Stimulated activated CD8-positive, alpha-beta memory T cell treated with anti-CD3 and anti-CD28 coated beads, Interleukin-12 subunit alpha, Interleukin-12 subunit beta, amount 100 ng/mL, for 1 hour (primary cell): Measurements from ENCODE around the gene DGKZ.
"Not testable (repeated sequence)": the region's sequence is repeated elsewhere in the genome, so short reads cannot be mapped to it uniquely, and the experiment has no call there.

Experiments used
- DNase-seq: peaks from one replicate; pipeline ENCODE4 v3.0.0-alpha.2; 2020; ENCODE audit warnings: low read depth

DGKZ gene, protein sequence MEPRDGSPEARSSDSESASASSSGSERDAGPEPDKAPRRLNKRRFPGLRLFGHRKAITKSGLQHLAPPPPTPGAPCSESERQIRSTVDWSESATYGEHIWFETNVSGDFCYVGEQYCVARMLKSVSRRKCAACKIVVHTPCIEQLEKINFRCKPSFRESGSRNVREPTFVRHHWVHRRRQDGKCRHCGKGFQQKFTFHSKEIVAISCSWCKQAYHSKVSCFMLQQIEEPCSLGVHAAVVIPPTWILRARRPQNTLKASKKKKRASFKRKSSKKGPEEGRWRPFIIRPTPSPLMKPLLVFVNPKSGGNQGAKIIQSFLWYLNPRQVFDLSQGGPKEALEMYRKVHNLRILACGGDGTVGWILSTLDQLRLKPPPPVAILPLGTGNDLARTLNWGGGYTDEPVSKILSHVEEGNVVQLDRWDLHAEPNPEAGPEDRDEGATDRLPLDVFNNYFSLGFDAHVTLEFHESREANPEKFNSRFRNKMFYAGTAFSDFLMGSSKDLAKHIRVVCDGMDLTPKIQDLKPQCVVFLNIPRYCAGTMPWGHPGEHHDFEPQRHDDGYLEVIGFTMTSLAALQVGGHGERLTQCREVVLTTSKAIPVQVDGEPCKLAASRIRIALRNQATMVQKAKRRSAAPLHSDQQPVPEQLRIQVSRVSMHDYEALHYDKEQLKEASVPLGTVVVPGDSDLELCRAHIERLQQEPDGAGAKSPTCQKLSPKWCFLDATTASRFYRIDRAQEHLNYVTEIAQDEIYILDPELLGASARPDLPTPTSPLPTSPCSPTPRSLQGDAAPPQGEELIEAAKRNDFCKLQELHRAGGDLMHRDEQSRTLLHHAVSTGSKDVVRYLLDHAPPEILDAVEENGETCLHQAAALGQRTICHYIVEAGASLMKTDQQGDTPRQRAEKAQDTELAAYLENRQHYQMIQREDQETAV

DNA sequence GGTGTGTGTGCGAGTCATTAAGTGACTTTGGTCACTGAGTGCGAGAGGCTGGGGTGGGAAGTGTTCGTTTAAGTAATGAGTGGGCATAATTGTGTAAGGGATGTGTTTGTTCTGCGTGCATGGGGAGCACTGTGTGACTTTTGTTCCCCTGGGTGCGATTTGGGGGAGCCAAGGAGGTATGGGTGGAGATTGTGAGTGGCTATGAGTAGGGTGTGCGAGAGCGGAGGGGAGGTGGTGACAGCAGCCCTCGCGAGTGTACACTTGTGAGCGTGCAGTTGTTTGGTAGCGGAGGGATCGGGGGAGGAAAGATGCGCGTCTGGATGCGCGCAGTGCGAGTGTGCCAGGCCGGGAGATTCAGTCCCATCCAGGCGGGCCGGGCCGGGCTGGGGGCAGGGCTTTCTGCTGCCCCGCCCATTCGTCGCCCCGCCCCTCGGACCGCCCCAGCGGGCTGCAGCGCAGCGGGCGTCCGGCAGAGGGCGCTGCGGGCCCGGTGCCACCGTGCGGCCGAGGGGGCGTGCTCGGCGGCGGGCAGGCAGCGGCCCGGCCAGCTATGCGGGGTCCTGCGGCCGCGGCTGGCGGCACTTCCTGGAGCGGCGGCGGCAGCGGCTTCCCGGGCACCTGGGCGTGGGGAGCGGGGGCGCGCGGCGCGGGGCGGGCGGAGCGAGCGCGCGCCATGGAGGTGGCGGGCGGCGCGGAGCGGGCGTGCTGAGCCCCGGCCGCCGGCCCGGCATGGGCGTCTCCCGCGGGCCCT, at the start of gene DGKZ:
DGKZ (plus strand) TSS at position 578 of the 751 bp plus-strand sequence. CDS start 197 bp downstream, outside the sequence.
- DNase-seq, result peak; percentile 67

DNA sequence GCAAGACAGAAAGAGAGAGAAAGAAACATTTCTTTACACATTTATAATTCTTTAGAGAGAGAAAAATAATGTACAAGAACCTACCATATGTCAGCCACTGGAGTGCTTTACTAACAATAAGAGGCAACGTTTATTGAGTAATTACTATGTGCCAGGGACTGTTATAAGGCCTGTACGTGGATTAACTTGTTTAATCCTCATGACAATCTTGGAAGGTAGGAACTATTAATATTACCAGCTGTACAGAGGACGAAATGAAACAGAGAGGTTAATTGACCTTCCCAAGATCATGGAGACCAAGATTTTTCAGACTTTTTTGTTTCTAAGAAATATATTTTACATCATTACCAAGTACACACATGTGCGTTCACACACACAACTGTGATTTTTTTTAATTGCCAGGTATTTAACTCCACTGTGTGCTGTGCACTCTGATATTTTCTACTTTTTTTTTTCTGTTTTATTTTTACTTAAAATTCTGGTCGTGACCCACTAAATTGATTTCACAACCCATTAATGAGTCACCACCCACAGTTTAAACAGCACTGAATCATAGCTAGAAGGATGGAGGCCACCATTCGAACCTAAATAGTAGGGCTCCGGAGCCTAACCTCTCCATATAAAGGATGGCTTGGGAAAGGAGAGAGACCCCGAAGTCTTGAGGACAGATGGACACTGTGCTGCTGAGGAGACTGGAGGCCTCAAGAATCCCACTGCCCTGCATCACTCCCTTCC, 48.4 kb upstream of the DGKZ start:
- no peak for DNase-seq

DNA sequence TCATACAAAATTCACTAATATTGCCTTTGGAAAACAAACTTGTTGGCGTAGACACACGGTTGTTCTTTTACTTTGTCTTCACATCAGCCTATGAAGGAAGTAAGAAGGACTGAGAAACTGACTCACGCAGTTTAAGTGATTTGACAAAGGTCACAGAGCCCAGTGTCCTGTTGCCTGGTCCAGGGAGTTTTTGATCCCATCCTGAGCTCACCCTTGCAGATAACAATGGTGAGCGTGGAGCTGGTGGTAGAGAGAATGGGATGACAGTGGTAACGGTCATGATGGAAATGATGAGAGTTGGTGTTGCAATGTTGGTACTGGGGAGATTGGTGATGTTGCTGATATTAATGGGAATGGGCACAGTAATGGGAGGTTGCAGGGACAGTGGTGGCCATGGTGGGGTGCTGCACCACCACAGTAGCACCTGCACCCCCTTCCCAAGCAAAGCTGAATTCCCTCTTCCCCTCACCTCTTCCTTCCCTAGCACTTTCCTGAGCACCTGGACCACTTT, 47.8 kb upstream of the DGKZ start:
- no peak for DNase-seq

DNA sequence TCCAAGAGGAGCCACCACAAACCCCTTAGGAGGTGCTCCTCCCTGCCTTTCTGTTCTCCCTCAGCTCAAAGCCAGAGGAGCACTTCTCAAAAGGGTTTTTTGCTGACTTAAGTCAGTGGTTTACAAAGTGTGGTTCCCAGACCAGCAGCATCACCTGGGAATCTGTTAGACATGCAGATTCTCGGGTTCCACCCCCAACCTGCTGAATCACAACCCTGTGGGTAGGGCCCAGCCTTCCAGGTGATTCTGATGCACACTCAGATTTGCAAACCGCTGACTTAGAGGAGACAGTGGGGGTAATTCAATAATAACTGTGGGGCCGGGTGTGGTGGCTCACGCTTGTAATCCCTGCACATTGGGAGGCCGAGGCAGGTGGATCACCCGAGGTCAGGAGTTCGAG, 47.0 kb upstream of the DGKZ start:
- DNase-seq, result no peak

DNA sequence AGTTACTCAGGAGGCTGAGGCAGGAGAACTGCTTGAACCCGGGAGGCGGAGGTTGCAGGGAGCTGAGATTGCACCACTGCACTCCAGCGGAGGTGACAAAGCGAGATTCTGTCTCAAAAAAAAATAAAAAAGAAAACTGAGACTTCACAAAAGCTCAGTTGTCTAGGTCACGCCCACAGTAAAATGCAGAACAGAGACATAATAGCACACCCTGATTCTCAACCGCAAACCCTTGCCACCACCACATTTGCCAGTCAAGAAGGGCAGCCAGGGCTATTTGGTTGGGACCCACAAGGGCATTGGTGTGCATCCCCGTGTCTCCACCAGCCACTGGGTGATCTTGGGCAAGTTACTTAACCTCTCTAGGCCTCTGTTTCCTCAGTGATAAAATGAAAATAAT, 44.4 kb upstream of the DGKZ start:
- DNase-seq, result no peak

DNA sequence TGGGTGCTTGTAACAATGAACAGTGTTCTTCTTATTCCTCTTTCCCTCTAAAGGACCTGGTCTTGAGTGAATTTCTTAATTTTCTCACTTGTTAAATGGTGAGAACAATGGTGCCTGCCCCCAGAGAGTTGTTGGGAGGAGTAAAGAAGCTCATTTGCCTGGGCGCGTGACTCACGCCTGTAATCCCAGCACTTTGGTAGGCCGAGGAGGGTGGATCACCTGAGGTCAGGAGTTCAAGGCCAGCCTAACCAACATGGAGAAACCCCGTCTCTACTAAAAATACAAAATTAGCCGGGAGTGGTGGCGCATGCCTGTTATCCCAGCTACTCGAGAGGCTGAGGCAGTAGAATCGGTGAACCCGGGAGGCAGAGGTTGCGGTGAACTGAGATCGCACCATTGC, 43.2 kb upstream of the DGKZ start:
- not testable (repeated sequence) for DNase-seq

DNA sequence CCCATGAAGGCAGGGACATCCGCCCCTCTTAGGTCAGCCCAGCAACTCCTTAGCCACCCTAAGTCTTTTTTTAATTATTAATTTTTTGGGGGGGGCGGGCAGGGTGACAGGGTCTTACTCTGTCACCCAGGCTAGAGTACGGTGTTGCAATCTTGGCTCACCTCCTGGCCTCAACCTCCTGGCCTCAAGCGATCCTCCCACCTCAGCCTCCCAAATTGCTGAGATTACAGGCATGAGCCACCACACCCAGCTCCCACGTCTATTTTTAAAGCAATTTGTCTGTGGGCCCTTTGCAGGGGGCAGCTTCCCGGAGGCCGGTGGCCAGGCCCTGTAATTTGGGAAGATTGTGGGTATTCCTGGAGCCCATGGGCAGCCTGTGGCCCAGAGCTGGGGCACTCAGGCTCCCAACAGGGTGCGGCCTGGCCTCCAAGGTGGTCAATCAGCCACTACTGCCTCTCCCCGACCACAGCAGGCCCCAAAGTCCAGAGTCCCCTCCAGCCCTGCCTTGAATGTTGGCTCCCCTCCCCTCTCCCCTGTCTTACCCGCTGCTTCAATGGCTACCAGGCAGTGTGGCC, 42.6 kb upstream of the DGKZ start:
- DNase-seq, result no peak

DNA sequence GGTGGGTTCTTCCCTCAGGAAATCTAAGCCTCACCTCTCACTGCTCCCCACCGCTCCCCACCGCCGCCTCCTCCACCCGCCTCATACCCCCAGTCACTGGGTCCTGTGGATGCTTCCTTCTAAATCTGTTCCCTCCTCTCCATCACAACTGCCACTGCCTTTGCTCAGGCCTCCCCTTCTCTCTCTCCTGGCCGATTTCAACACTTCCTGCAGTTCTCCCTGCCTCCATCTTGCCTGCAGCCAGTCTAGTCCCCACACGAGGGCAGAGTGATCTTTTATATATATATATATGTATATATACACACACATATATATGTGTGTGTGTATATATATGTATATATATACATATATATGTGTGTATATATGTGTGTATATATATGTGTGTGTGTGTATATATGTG, 42.0 kb upstream of the DGKZ start:
- DNase-seq, result no peak

DNA sequence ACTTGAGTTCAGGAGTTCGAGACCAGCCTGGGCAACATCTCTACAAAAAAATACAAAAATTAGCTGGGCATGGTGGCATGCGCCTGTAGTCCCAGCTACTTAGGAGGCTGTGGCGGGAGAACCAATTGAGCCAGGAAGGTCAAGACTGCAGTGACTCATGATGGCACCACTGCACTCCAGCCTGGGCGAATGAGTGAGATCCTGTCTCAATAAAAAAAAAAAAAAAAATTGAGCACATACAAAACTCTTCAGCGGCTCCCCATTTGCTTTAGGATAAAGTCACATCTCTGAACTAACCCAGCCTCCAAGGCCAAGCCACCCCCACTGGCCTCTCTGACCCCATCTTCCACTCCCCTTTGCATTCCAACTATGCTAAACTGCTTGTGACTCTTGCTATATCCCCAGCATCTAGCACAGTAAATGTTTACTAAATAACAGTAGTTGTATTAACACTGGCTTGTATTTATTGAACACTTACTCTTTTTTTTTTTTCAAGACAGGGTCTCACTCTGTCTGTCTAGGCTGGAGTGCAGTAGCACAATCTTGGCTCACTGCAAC, 40.9 kb upstream of the DGKZ start:
- no peak for DNase-seq

DNA sequence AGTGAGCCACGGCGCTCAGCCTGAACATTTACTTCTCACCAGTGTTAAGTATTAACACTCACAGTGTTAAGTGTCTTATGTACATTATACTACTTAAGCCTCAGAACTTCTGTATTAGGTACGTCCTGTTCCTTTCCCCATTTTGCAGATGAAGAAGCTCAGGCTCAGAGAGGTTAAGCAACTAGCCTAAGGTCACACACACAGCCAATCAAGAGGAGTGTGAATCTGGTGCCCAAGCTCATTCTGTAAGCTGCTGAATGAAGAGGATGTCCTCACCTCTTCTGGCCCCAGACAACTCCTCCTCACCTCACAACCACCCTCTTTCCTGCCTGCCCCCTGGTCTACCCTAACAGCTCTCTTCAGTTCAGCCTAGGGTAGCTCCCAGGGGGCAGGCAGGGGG, 39.9 kb upstream of the DGKZ start:
- DNase-seq, result no peak

DNA sequence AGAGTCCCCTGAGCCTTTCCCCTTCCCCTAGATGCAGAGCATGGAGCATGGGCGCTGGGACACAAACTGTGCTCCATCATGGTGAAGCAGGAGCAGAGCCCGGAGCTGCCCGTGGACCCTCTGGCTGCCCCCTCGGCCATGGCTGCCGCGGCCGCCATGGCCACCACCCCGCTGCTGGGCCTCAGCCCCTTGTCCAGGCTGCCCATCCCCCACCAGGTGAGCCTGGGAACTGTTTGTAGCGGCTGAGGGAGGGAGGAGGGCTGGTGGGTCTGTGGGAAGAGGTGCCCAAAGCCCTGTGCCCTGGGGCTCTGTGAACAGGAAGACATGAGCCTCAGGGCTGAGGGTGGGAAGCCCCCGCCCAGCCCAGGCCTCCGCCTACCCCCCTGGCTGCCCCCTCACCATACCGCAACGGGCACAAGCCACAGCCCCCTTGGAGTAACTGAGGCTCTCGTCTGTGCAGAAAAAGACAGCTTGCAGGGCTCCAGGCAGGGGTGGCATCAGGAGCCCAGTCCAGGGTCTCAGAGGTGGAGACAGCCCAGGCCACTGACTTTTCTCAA, 39.4 kb upstream of the DGKZ start:
- no peak for DNase-seq

DNA sequence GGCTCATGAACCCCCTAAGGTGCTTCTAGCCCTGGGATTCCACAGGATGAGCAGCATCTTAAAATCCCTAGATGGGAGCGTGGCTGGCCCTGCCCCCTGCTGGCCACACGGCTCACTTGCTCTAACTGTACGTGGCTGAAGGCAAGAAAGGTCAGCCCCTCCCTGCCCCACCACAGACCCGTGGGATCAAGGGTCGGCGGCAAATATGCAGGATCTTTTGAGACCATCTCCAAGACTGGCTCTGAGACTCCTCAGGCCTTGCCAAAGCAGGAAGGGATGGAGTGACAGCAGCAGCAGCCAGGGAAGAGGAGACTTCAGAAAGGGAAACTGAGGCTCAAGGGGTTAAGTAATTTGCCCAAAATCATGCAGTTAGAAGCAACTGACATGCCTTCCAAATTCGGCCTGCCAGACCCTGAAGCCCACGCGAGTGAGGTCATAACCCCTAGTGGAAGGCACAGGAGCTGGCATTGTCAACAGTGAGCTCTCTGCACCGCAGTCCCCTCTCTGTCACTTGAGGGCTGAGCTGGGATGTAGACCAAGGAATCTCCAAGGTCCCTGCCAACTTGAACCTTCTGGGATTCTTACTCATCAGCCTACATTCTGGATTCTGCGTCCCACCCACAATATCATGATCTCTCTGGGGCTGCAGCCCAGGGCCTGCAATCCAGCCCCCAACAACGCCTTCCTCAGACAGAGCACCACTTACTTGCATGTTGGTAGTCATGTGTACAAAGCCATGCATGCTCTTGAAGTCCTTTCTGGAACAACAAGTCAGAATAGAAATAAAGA, 38.4 kb upstream of the DGKZ start:
- DNase-seq, result peak; percentile 43

DNA sequence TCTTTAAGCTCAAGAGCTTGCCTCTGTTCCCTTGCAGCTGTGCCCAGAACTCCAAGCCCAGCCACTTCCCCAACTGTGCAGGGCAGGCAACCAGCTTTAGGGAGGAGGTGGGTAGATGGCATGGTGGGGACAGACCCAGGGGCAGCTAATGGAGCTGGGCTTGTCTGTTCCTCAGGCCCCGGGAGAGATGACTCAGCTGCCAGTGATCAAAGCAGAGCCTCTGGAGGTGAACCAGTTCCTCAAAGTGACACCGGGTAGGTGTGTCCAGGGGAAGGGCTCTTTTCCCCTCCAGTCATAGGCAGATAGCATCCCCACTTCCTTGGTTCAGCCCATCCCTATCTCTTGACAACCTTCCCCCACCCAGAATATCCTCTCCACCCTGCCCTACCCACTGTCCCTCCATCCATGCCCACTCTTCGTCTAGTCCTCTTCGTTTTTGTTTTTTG, 37.4 kb upstream of the DGKZ start:
- no peak for DNase-seq

DNA sequence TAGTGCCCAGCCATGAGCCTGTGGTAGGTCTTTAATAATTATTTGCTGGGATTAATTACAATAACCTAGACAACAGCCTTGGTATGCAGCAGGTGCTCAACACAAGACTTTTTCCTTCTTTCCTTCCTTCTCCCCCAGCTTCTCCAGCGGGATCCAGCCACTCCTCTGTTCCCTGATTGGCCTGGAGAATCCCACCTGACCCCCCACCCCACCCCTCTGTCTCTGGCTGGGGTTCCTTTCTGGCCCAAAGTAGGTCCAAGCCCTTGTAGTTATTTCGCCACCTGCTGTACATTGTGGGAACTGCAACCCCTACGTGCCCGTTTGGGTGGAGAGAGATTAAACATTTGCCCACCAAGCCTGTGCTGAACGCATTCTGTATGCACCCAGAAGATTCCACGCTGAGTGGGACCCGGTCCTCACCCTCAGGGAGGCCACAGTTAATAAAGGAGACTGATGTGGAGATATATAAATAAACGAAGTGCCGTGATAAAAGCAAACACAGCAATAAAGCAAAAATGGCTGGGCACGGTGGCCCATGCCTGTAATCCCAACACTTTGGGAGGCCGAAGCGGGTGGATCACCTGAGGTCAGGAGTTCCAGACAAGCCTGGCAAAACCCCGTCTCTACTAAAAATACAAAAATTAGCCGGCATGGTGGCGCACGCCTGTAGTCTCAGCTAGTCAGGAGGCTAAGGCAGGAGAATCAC, 32.1 kb upstream of the DGKZ start:
- peak; percentile 59 for DNase-seq

DNA sequence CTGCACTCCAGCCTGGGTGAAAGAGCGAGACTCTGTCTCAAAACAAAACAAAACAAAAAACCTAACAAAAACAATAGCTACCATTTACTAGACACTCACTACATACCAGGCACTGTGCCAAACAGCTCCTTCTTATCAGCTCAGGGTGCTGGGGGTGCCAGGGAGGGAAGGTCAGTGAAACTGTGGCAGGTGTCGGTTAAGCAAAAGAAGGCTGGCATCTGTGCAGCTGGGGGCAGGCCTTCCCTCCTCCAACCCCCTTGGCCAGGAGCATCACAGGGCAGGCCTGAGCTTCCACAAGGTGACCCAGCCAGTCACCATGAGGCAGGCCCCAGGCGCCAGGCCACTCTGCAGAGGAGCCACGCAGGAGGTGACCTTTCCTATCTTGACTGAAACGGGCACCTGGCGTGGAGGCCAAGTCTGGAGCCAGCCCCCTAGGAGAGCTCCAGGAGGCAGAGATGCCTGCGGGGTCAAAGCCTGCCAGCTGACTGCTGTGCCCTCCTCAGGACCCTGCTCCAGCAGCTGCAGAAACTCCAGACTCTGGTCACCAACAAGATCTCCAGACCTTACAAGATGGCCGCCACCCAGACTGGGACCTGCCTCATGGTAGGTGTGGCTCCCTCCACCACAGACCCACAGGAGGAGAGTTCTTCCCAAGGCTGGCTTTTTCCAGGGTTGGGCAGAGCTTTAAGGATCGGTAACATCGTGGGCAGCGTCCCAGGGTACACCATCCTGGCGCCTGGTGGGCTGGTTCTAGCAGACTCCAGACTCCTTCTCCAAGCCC, 31.3 kb upstream of the DGKZ start:
- DNase-seq, result no peak

DNA sequence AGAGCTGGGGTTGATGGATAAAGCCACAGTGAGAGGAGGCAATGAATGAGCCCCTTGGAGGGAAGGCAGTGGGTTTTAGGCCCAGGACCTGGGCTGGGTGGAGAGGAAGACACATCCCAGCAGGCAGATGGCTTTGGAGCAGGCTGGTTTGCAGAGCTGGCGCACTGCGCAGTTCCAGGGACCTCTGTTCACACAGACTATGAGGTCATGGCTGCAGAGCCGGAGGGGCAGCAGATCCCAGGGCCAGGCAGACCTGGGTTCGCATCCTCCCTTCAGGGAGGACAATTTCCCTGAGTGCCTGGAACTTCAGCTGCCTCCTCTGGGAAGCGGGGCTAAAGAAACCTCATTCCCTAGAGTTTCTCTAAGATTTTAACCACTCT, 28.2 kb upstream of the DGKZ start:
- DNase-seq, result no peak

DNA sequence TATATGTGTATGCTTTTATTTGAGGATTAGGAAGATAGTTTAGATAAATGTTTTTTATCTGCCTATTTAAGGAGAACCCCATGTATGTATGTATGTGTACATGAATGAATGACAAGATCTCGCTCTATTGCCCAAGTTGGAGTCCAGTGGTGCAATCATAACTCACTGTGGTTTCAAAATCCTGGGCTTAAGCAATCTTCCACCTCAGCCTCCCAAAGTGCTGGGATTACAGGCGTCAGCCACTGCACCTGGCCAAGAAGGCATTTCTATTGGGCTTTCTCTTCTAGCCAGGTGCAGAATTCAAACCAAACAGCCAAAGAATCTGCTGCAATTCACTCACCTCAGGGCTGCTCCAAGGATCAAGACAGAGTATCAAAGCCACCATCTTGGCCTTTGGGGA, 25.5 kb upstream of the DGKZ start:
- no peak for DNase-seq

DNA sequence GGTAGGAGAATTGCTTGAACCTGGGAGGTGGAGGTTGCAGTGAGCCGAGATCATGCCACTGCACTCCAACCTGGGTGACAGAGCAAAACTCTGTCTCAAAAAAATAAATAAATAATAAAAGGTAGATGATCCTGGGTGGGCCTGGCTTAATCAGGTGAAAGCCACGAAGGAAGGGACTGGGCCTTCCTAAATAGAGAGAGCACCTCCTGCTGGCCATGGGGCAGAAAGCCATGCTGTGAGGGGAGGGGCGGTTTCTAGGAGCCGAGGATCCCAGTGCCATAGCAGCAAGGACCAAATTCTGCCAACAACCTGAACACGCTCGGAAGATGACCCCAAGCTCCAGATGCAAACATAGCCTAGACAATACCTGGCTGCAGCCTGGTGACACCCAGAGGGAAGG, 24.5 kb upstream of the DGKZ start:
- no peak for DNase-seq
